Hepatocyte (in vitro differentiated cells): ENCODE results near the gene PIKFYVE.

Source experiments
- EZH2 ChIP-seq: fragments of 200-600 bp; sonication (generic); IDR thresholded peaks from 2 replicates; pipeline ENCODE4 v1.6.1; 2016; ENCODE audit warnings: antibody characterized with exemption, mild to moderate bottlenecking, borderline replicate concordance
- EZH2phosphoT487 ChIP-seq: fragments of 200-600 bp; sonication (generic); IDR thresholded peaks from one replicate; pipeline ENCODE4 v1.6.1; 2018; ENCODE audit warnings: antibody characterized with exemption, mild to moderate bottlenecking, low read depth, moderate library complexity; ENCODE audit not compliant: unreplicated experiment, severe bottlenecking
- TF ChIP-seq, protein P1 (sequence below): fragments of 200-600 bp; sonication (generic); IDR thresholded peaks from 2 replicates; pipeline ENCODE4 v1.5.1; 2016; ENCODE audit warnings: antibody characterized with exemption, mild to moderate bottlenecking; ENCODE audit not compliant: poor library complexity

DNA sequence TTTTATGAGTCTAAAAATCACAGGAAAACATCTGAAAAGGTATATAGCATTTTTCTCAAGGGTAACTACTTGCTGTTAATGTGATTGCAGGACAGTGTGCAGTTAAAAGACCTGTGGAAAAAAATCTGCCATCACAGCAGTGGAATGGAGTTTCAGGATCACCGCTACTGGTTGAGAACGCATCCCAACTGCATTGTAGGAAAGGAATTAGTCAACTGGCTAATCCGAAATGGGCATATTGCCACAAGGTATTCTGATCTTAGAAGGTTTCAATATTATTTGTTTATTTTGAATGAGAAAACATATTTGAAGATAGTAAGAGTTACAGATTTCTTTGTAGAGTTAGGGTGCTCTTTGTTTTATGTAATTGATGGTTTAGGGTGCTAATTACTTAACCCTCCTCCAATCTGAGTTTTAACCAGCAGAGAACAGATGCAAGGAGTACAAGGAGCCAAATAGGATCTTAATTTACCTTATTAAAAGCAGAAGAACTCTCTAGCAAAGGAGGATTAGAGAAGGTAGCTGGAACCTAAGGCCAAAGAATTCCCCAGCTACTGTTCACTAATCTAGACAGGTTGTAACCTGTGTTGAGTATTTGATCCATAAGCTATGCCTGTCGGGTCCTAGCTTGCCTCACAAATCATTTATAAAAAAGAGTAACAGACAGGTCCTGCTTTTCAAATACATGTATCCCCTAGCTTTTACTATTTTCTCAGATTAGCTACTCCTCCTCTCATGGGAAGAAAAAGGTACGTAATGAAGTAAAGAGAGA lies 35.0 kb downstream of the PIKFYVE start:
- TF ChIP-seq, protein P1, sequence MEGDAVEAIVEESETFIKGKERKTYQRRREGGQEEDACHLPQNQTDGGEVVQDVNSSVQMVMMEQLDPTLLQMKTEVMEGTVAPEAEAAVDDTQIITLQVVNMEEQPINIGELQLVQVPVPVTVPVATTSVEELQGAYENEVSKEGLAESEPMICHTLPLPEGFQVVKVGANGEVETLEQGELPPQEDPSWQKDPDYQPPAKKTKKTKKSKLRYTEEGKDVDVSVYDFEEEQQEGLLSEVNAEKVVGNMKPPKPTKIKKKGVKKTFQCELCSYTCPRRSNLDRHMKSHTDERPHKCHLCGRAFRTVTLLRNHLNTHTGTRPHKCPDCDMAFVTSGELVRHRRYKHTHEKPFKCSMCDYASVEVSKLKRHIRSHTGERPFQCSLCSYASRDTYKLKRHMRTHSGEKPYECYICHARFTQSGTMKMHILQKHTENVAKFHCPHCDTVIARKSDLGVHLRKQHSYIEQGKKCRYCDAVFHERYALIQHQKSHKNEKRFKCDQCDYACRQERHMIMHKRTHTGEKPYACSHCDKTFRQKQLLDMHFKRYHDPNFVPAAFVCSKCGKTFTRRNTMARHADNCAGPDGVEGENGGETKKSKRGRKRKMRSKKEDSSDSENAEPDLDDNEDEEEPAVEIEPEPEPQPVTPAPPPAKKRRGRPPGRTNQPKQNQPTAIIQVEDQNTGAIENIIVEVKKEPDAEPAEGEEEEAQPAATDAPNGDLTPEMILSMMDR = no peak
- TF ChIP-seq EZH2 = no peak
- no peak for TF ChIP-seq EZH2phosphoT487
